Ureter (tissue), 1 donor: Measurements from ENCODE around the gene FLNA. TPM values are rescaled to one million over a fixed set of nuclear protein-coding genes. Genes with fewer than 3 reads are reported as not detected.
"Not testable (repeated sequence)": the region's sequence is repeated elsewhere in the genome, so short reads cannot be mapped to it uniquely, and the experiment has no call there.

Experiments used
- DNase-seq: peaks from one replicate; pipeline ENCODE4 v3.0.0-alpha.2; 2020; ENCODE audit warnings: low spot score
- total RNA-seq: library from RNA; stranded (reverse); gene quantifications from one replicate; pipeline ENCODE4 v1.2.4, GENCODE V29; 2023
- donor health status: DM: yes; HTN: yes; CAD: no.

Gene FLNA
- total RNA-seq, 1 donor from 2014 or later = 2,361 TPM

DNA sequence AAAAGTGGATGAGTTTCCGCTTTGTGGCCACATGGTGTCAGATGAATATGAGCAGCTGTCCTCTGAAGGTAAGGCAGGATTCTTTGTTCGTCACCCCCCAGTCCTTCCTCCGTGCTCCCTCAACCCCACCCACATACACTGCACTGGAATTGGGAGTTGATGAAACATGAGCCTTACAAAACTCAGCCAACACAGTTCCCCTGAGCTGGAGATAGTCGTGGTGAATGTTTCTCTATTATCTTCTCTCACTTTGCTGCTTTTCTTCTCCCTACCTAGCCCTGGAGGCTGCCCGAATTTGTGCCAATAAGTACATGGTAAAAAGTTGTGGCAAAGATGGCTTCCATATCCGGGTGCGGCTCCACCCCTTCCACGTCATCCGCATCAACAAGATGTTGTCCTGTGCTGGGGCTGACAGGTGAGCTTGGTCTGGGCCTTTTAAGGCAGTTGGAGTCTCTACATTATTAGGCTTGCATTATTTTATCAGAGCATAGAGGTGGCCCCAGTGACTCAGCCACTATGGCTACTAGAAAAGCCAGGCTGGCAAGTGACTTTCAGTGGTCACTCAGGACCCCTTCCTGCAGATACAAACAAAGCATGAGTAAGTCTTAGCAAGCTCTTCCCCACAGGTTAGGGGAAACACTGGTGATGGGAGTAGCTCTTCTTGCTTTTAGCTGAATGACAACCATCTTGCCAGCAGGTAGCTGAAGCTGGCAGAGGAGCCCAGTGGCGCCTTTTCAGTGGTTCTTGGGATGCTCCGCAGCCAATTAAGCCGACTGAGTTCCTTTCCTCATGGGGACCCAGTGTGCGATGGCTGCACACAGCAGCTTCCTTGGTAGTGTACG is 25.3 kb upstream of the FLNA start:
- DNase-seq = no peak

DNA sequence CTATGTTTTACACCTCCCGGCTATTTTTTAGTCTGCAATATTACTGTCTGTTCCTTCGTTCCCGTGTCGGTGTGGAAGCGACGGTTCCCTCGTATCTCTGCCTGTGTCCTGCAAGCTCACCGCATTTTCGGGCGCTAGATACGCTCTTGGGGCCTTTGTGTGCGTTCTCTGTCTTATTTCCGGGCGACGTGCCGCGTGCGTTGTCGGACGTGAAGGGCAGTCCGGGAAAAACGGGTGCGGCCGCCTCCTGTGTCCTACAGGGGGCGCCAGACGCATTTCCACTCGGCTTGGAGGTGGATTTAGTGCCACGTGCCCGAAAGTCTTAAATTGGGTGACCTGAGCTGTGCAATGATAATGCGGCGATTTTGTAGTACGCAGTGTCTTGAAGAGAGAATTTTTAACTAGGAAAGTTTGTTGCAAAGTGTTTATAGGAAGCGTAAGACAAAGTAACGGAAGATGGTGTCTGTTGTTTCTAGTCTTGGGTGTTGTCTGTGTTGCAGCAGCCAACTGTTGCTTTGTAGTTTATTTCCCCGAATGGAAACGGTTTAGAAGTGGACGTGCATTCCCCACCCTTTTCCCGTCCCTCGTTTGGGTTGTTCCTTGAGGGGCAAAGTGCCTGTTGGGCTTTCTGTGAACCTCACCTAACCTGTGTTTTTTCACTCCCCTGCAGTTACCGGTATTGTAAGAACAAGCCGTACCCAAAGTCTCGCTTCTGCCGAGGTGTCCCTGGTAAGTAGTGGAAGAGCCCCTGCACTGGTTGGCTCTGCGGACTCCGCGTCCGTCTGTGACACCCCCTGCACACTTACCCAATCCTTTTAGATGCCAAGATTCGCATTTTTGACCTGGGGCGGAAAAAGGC is 24.5 kb upstream of the FLNA start:
- DNase-seq = peak; percentile 90

DNA sequence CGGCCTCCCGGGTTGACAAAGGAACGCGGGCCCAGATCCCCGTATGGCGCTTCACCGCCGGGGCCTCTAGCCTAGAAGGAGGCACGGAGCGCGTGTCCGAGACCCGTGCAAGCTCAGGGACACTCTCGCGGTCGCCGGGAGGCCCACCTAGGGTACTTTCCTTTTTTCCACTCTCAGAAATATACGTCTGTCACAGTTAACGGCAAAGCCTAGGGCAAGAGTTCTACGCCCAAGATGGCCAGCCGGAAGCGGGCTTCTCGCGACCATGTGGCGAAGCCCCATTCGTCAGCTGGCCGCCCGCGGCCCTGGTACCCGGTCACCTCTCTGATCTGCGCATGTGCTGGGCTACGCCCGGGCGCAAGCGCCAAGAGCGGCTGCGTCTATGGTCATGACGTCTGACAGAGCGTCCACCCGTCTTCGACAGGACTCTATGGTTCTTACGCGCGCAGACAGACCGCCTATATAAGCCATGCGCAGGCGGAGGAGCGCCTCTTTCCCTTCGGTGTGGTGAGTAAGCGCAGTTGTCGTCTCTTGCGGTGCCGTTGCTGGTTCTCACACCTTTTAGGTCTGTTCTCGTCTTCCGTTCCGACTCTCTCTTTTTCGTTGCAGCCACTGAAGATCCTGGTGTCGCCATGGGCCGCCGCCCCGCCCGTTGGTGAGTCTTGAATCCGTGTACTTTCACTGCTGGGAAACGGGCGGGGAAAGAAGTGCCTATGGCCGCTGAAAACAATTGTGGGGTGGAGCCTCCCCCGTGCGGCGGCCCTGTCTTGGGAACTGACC is 23.6 kb upstream of the FLNA start, which contains the start of gene RPL10:
Gene RPL10 (plus strand): TSS at position 490 of the 780 bp plus-strand sequence. CDS start 143 bp downstream, at position 633.
- DNase-seq = peak; percentile 95

DNA sequence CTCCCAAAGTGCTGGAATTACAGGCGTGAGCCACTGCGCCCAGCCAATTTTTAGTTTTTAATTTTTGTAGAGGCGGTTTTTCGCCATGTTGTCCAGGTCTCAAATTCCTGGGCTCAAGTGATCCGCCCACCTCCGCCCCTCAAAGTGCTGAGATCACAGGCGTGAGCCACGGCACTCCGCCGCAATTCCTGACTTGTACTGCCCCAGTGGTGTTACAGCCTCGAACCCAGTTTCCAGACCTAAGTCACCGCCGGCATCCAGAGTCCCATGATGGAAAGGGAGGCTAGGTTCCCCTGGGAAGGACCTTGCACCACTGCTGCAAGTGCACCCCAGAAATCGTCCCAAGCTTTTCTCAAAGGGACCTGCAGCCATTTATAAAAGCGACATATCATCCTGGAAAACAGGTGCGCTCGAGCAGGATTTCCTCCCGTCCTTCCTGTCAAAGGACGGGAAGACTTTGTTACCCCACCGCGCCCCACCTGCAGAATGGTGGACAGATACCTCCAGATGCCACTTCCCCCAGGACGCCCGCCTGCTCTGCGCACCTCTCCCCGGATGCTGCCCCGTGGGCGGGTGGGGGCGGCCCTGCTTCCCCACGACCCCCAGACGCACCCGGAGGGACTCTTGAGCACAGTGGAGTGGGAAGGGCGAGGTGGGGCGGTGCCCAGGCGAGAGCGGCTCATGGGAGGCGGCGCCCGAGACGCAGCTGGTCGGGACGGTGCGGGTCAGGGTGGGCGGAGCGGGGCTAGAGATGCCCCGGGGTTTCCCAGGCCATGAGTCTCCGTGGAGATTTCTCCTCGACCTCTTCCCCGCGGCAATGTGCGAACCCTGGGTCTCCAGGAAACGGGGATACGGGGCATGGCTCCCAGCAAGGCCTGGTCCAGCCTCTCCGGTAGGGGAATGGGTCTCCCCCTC is 22.8 kb upstream of the FLNA start:
- peak; percentile 81 for DNase-seq

DNA sequence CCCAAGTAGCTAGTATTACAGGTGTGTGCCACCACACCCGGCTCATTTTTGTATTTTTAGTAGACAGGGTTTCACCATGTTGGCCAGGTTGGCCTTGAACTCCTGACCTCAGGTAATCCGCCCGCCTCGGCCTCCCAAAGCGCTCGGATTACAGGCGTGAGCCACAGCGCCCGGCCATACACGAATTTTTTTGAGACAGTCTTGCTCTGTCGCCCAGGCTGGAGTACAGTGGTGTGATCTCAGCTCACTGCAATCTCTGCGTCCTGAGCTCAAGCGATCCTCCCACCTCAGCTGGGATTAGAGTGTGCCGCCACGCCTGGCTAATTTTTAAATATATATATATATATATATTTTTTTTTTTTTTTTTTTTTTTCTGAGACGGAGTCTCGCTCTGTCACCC is 21.9 kb upstream of the FLNA start:
- not testable (repeated sequence) for DNase-seq

DNA sequence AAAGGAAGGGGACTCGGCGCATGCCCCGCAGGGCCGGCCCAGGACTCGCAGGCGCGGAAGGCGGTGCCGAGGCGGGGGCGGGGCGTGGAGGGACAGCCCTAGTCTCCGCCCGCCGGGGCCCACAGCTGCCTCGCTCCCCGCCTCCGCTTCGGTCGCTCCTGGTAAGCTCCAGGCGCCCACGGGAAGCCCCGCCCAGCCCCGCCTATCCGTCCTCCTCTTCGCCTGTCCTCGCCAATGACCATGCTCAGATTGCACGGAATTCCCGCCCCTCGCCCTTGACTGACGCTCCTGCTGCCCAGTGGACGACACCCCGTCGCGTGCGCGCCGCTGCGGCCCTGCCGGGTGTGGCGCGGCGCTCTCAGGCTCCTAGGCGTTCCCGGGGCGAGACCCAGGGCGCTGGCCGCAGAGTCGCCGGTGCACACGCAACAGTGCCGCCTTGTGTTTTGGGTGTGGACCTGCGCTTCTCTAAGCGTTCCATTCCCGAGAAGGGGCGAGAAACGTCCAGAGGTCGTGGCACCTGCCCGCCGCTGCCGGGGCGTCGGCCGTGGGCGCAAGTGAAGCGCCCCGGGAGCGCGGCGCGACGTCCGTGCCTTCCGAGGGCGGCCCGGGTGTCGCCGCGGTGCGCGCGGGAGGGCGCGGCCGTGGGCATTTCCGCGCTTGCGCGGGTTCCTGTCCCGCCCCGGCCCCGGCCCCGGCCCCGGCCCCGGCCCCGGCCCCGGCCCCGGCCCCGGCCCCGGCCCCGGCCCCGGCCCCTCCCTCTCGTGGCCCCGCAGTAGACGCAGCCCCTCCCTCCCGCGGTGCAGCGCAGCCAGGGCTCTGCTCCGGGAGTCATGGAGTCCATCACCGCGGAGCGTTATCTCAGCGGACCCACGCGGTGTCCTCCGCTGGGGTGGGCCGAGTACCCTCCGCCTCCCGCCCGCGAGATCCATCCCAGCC is 15.6 kb upstream of the FLNA start:
- not testable (repeated sequence) for DNase-seq

DNA sequence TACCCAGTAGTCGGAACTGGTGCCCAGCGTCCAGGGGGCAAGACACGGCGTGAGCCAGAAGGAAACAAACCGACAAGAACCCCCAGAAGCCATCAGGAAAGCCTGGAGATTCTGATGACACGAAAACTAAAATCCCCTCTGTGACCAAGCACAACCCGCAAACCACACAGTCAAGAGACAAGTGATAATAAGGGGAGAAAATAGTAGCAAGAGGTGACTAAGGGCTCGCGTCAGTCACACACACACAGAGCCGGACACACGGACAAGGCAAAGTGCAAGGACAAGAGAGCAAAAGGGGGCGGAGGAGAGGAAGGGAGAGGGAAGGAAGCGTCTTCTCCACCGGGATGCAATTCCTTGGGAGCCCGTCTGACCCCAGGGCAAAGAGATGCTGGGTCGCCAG is 14.2 kb upstream of the FLNA start:
- DNase-seq = not testable (repeated sequence)

DNA sequence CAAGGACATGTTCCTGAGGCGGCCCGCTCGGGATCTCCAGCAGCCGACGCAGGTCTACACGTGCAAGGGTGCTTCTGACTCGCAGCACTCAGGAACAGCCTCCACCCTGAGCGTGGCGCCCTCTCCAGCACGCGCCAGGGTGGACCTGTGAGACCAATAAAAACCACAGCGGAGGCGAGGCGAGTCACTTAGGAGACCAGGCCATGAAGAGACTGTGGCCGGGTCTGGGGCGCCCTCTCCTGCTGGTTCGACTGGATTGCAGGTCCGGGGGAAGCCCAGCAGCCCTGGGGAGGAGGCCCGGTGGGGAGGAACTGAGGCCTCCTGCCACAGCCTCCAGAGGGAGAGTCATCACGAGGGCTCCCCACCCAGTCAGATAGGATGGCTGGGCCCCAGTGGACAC is 13.7 kb upstream of the FLNA start:
- DNase-seq = not testable (repeated sequence)

DNA sequence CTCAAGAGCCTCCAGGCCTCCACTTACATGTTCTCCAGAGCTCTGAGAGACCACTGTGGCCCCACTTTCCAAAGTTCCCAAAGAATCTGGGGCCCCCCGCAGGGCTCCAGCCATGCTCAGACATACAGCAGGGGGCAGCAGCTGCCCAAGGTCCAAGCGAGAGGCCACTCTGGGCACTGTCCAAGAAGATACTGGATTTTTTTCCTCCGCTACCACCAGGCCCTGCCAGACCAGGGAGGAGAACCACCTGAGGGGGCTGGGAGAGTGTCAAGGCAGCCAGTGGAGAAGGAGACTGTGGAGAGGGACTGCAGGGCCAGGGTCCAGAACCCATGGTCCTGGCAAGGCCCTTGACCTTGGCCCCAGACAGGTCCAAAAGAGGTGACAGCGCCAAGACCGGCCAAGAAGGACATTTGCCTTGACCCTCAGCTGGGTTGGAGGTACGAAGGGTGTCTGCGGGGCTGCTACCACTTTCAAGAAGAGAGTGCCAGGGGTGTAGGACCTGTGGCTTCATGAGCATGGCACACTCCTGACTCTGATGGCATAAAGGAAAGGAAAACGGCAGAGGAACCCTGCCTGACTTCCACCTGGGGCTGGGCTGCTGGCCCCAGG is 10.0 kb upstream of the FLNA start:
- DNase-seq = no peak

DNA sequence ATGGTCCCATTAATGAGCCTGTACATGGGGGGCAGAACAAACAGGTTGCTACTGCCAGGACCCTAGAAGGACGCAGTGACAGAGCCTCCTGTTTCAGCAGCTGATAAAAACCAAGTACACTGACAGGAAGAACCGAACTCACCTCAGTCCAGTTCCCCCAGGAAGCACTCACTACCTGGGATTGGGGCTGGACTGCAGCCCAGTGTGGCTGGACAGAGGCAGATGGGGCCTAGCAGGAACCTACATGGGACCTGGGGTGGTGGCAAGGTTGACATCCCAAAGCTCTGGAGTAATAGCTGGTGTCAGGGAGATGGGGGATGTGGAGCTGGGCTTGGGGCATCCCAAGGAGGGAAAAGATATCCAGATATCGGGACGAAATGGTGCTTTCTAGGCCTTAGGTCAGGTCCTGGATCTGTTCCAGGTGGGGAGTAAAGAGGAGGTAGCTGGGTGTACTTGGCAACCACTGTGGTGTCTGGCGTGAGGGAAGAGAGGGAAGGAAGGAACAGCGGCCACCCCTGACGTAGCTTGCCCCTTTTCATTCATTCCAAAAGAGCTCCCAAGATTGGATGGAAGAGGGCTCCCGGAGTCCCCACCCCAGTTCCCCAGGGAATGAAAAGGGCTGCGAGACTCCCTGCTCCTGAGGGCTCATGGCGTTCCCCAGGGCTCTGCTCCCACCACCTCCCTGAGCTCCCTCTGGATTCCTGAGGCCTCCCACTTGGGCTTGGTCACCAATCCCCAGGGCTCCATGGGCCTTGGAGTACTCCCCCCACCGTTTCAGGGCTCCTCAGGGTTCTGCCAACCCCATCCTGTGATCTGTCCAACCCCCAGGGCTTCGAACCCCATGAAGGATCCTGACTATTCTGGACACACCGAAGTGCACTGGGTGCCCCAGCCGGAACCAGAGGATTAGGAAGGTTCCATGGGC is 9.2 kb upstream of the FLNA start:
- no peak for DNase-seq

DNA sequence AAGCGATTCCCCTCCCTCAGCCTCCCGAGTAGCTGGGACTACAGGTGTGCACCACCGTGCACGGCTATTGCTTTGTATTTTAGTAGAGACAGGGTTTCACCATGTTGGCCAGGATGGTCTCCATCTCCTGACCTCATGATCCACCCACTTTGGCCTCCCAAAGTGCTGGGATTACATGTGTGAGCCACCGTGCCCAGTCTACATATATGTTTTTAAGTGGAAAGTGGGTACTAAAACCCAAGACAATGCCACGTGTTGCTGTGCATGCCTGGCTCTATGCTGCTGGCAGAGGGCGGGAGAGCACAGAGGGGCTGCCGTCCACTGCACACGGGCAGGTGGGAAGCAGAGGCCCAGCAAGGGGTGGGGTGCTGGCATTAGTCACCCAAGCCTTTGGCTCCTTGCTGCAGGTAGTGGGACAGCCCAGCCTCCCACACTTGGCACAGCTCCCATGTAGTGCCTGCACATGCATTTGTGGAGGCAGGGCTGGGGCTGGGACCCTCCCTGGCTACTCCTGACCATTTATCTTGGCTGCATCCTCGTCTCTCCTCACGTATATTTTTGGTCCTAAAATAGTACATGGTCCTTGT is 8.1 kb upstream of the FLNA start:
- no peak for DNase-seq

DNA sequence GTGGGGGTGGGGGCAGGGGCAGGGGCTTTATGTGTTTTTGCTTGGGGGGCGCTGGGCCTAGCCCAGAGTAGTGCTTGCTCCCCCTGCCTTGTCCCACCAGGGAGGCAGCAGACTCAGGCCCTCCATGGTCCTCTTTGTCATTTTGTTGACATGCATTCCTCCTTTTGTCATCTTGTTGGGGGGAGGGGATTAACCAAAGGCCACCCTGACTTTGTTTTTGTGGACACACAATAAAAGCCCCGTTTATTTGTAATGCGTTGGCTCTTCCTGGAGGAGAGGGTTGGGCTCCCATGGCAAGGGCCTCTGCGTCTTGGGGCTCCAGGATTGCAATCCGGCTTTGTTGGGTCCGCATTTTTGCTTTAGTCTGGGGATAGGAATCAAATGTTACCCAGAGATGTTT is 6.8 kb upstream of the FLNA start:
- no peak for DNase-seq

DNA sequence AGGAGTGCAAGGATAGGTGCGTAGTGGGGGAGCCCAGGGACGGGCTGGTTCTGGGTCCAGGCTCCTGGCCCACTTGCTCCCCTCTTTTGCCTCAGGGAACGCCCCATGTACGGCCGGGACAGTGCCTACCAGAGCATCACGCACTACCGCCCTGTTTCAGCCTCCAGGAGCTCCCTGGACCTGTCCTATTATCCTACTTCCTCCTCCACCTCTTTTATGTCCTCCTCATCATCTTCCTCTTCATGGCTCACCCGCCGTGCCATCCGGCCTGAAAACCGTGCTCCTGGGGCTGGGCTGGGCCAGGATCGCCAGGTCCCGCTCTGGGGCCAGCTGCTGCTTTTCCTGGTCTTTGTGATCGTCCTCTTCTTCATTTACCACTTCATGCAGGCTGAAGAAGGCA is 6.4 kb upstream of the FLNA start:
- DNase-seq = no peak

DNA sequence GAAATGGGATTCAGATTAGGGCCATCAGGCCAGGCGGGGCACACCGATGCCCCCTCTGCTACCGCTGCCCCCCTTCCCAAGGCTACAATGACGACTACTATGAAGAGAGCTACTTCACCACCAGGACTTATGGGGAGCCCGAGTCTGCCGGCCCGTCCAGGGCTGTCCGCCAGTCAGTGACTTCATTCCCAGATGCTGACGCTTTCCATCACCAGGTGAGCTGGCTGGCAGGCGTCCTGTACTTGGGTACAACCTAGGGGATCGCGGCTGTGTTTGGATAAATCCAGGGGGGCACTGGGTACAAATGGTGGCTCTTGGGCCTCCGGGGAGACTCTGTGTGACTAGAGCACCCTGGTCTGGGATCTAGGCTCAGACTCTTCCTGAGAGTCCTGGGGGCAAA is 5.7 kb upstream of the FLNA start:
- DNase-seq = no peak

DNA sequence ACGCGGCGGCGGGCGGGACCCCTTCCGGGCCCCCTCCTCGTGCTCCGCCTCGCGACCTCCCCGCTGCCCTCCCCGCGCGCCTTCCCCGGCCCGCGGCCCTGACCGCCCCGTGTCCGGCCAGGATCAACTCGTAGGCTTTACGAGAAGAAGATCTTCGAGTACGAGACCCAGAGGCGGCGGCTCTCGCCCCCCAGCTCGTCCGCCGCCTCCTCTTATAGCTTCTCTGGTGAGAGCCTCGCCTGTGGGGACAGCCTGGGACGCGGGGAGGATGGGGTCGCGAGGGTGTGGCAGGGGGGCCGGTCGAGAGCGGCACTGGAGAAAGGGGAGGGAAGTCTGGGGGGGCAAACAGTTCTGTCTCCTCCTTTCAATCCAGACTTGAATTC is 5.1 kb upstream of the FLNA start:
- no peak for DNase-seq

DNA sequence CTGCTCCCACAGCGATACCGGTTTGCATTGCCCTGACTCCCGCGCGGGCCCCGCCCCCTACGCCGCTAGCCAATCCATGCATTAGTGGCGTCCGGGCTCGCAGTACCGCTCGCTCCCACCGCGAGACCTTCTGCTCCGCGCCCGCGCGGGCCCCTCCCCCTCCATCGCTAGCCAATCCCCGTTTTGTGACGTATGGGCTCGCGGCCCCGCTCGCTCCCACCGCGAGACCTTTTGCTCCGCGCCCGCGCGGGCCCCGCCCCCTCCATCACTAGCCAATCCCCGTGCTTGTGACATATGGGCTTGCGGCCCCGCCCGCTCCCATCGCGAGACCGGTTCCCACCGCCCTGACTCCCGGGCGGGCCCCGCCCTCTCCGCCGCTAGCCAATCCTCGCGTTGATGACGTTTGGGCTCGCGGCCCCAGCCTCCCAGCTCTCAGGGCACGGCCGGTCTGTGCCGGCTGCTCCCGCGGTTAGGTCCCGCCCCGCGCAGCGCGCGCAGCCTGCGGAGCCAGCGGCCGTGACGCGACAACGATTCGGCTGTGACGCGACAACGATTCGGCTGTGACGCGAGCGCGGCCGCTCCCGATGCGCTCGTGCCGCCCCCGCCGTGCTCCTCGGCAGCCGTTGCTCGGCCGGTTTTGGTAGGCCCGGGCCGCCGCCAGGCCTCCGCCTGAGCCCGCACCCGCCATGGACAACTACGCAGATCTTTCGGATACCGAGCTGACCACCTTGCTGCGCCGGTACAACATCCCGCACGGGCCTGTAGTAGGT is 4.5 kb upstream of the FLNA start, which contains the start of gene EMD:
Gene EMD (plus strand): TSS at position 497 of the 770 bp plus-strand sequence. CDS start 190 bp downstream, at position 687.
- peak; percentile 97 for DNase-seq
